B cell (primary cell): Measurements from ENCODE around the gene DDX21.

Experiments
- CTCF ChIP-seq: fragments of 200-600 bp; IDR thresholded peaks from one replicate; pipeline ENCODE4 v1.8.0; 2022; ENCODE audit warnings: antibody characterized with exemption, mild to moderate bottlenecking
- EZH2 ChIP-seq: IDR thresholded peaks from 2 replicates; pipeline ENCODE4 v1.6.1; 2012; ENCODE audit warnings: borderline replicate concordance, low read depth, mild to moderate bottlenecking, moderate library complexity, low read length; ENCODE audit not compliant: insufficient read depth, poor library complexity, severe bottlenecking

DNA sequence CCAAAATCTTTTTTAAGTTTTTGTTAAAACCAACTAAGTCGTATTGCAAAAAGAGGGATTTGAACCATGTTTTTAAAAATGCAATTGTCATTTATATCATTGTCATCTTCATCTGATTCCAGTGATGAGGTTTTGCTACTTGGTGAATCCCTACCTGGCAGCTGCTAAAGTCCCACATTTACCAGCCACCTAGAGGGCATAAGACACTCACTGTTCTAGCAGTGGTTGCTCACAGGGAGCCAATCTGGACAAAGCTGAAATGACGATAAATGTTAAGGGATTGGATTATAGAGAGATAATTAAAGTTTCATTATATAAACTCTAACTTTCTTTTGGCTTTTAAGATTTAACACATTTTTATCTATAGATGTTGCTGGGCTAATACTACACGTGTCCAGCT lies 51.3 kb downstream of the DDX21 start:
- TF ChIP-seq CTCF (no peak), EZH2 (no peak)
